ENCODE results near the gene FAM20C.
A peak's percentile ranks its signal among the peaks of the same experiment; 100 is the strongest.

The FAM20C gene

GRCh38 chr7:191981-192649 lies at the start of gene FAM20C:
TSS of gene FAM20C (plus strand) at chr7:192571. CDS start at chr7:193200, 629 bp downstream.
- peak; percentile 24 for DNase-seq (ENCODE audit: low spot score)
- no peak for FAIRE-seq

DNA sequence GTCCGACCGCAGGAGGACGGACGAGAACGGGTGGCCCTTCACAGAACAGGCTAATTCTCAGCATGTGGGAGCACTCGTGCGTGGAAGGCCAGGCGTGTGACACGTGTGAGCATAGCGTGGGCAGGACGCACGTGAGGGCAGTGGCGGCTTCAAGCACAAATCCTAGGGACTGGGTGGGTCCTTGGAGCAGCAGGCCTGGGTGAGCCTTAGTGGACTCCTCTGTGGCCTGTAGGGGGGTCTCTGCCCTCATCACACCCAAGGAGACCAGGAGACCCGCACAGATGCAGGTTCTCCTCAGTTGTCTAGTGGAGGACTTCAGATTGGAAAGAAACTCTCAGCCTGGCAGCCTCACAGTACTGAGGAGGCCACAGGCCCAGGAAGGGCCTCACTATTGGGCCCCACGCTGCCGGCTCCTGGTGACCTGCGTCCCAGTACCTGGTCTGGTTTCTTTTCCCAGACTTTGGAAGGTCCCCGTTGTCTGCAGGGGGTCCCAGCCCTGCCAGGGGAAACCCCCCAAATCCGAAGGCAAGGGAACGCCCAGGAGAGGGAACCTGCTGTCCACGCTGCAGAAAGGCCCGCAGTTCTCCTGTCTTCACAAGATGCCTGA lies 49.1 kb upstream of the FAM20C start:
- no peak for DNase-seq (ENCODE audit: low spot score)
- FAIRE-seq: no peak

DNA sequence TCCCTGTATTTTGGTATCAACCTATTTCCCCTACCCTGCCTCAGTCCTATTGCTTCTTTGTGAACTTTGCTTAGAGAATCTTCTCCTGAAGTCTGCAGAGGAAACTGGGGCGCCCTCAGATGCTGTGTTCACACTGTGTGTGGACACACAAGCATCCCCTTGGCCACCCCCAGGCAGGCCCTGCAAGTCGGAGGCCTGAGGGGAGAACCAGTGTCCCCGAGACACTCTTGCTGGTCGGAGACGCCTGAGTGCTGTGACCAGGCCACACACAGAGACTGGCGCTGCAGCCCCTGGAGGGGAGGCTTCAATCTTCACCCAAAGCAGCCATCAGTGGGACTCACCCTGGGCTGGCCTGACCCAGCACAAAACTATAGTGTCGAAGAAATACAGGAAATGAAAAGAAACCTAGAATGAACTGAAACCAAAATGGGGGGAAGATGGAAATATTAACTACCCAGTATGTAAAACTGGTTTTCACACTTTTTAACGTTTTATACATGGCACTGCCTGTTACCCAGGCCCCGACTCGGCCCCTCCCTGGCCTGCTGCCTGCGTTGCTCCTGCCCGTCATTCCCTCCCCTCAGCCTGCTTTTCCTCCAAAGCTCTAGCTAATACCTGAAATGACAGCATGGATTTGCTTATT lies 48.4 kb upstream of the FAM20C start:
- no peak for FAIRE-seq
- no peak for DNase-seq (ENCODE audit: low spot score)

DNA sequence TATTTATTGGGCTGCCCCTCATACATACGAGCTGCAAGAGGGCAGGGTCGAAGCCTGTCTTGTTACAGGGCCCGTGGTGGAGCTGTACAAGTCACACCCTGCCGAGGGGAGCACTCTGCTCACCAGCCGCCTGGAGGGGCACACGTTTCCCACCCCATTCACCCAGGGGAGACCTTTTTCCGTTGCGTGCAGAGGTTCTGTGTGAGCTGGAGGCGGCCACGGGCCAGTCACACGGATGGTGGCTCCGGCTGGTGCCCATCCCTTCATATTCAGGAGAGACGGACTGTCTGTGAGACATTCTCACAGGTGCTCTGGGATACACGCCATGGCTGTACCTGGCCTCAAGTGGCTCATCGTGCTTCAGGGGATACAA lies 47.9 kb upstream of the FAM20C start:
- FAIRE-seq (no peak), DNase-seq (ENCODE audit: low spot score) (no peak)

GRCh38 chr7:145863-146262 lies 46.5 kb upstream of the FAM20C start:
- FAIRE-seq (no peak), DNase-seq (ENCODE audit: low spot score) (no peak)

DNA sequence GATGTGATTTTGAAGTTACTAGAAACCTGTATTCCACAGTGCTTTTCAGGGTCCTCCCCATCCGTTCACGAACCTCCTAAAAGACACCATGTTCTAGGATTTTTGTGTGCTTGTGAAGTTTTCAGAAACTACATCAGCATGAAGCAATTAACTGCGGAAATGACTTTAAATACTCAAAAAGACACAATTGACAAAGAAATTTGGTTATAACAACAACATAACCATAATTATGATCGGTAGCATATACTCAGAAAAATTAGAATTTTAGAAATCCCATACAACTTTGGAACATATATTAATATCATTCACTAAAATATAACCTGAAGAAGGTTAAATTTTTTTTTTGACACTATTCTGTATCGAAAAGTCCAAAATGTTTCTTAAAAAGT lies 43.8 kb upstream of the FAM20C start:
- FAIRE-seq (peak; percentile 38), DNase-seq (ENCODE audit: low spot score) (no peak)

- DNase-seq (ENCODE audit: low spot score): peak; percentile 97
- FAIRE-seq: peak; percentile 67
Observed at GRCh38 chr7:148932-149790, 43.2 kb upstream of the FAM20C start.

GRCh38 chr7:149791-150636 lies 42.4 kb upstream of the FAM20C start:
- FAIRE-seq: no peak
- no peak for DNase-seq (ENCODE audit: low spot score)

GRCh38 chr7:150811-151221 lies 41.6 kb upstream of the FAM20C start:
- peak; percentile 74 for DNase-seq (ENCODE audit: low spot score)
- FAIRE-seq: peak; percentile 78

DNA sequence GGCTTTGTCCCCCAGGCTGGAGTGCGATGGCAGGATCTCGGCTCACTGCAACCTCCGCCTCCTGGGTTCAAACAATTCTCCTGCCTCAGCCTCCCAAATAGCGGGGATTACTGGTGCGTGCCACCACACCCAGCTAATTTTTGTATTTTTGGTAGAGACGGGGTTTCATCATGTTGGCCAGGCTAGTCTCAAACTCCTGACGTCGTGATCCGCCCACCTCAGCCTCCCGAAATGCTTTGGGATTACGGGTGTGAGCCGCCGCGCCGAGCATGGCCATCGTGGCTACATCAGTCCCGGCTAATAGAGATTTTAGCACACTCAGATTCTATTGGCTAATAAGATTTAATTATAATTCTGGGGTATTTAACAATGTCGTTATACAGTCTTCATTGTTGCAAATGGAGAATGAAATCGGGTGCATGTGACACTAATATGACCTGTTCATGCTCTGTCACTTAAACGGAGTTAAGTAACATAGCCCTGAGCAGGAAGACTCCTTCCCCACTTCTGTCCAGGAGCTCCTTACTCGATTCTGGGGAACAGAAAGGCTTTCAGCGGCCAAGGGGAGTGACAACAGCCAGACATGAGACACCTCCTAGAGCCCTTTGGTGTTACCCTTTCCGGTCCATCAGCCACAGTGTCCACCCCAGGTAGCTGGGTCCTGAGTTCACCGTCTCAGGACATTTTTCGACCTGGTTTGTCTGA lies 40.9 kb upstream of the FAM20C start:
- no peak for FAIRE-seq

GRCh38 chr7:152702-153391 lies 39.5 kb upstream of the FAM20C start:
- FAIRE-seq: no peak
- no peak for DNase-seq (ENCODE audit: low spot score)

More for the DNA sequence above, 40.9 kb upstream of the FAM20C start:
- no peak for DNase-seq (ENCODE audit: low spot score)

DNA sequence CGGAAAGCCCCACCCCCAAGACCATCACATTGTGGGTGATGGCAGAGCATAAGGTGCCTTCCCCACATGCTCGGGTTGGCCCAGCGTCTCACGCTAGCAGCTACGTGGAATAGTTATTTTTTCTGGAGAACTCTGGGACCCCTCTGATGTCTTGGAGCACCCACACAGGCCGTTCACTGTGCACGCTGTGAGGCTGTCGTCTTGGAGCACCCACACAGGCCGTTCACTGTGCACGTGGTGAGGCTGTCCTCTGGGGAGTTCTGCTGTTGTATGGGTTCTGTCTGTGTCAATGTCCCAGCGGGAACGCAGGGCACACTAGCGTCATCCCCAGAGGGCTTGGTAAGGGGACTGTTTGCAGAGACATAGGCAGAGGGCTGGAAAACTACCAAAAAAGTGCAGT lies 38.8 kb upstream of the FAM20C start:
- DNase-seq (ENCODE audit: low spot score) (no peak), FAIRE-seq (no peak)

- FAIRE-seq: no peak
- DNase-seq (ENCODE audit: low spot score): no peak
Observed at GRCh38 chr7:154096-154799, 38.1 kb upstream of the FAM20C start.

DNA sequence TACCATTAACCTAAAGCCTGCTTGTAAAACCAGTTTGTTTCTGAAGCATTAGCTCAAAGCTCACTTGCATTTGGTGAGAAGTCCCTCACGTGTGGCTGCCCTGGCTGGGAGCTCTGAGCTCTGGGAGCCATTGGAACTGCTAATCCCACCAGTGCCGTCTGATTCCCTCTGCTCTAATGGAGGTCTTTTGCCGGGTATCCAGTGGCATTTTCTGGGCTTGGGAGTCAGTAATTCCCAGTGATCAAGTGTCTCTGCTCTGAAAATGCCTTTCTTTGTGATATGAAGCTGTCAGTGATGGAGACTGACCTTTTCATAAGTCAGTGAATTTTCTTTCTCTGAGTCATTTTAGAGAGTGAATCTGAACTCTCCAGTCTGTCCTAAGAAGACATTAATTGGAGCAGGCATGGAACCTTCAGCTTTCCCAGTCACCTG lies 36.9 kb upstream of the FAM20C start:
- FAIRE-seq (peak; percentile 31), DNase-seq (ENCODE audit: low spot score) (peak; percentile 16)

- DNase-seq (ENCODE audit: low spot score) (no peak), FAIRE-seq (no peak)
Observed at GRCh38 chr7:156111-157007, 36.0 kb upstream of the FAM20C start.

GRCh38 chr7:157008-157310 lies 35.4 kb upstream of the FAM20C start:
- FAIRE-seq (no peak), DNase-seq (ENCODE audit: low spot score) (no peak)

GRCh38 chr7:157771-158625 lies 34.4 kb upstream of the FAM20C start:
- DNase-seq (ENCODE audit: low spot score): no peak
- no peak for FAIRE-seq

Data from RCC 7860 (cell line).